A549 (cell line): ENCODE results near the gene SARS2.

Experiments
- CEBPB ChIP-seq, 2 experiments: fragments of >200 bp in 1 of 2; sonication (Bioruptor Twin) in 1 of 2; formaldehyde crosslinking in 1 of 2; IDR thresholded peaks; 2 replicates each; pipeline ENCODE4 v1.6.1; 2012 to 2016
- CHD2 ChIP-seq: fragments of 150-350 bp; IDR thresholded peaks from 2 replicates; pipeline ENCODE4 v1.6.1; 2014; ENCODE audit warnings: low read length; ENCODE audit not compliant: partially characterized antibody
- HOXB5 ChIP-seq: fragments of 250-450 bp; sonication (Bioruptor Pico); IDR thresholded peaks from 2 replicates; pipeline ENCODE4 v1.5.0; 2020; ENCODE audit warnings: mild to moderate bottlenecking, moderate library complexity
- NFE2L2 ChIP-seq: fragments of 150-350 bp; conservative IDR thresholded peaks from 2 replicates; pipeline ENCODE4 v1.6.1; 2014; ENCODE audit warnings: low read length
- NR3C1 ChIP-seq: fragments of >200 bp; sonication (Bioruptor Twin); formaldehyde crosslinking; IDR thresholded peaks from 3 replicates; pipeline ENCODE4 v1.6.1; 2017
- POLR2A ChIP-seq: IDR thresholded peaks from 2 replicates; pipeline ENCODE4 v1.6.1; 2012; ENCODE audit warnings: mild to moderate bottlenecking, low read length
- SMC3 ChIP-seq: fragments of >200 bp; sonication (Bioruptor Twin); formaldehyde crosslinking; IDR thresholded peaks from 3 replicates; pipeline ENCODE4 v1.6.1; 2018; ENCODE audit warnings: inconsistent platforms
- TP53 ChIP-seq: fragments of 250-450 bp; sonication (Bioruptor Pico); IDR thresholded peaks from 2 replicates; pipeline ENCODE4 v1.5.0; 2021; ENCODE audit warnings: mild to moderate bottlenecking, moderate library complexity
- TF ChIP-seq, protein P1 (sequence below): fragments of >200 bp; sonication (Bioruptor Twin); formaldehyde crosslinking; IDR thresholded peaks from 3 replicates; pipeline ENCODE4 v1.5.1; 2016

DNA sequence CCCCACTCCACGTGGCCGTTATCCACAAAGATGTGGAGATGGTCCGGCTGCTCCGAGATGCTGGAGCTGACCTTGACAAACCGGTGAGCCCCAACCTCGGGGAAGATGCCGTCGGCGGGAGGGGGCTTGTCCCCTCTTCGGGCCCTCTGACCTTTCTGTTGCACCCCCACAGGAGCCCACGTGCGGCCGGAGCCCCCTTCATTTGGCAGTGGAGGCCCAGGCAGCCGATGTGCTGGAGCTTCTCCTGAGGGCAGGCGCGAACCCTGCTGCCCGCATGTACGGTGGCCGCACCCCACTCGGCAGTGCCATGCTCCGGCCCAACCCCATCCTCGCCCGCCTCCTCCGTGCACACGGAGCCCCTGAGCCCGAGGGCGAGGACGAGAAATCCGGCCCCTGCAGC lies 23.3 kb downstream of the SARS2 start:
- no peak for TF ChIP-seq NFE2L2
- TF ChIP-seq, protein P1, sequence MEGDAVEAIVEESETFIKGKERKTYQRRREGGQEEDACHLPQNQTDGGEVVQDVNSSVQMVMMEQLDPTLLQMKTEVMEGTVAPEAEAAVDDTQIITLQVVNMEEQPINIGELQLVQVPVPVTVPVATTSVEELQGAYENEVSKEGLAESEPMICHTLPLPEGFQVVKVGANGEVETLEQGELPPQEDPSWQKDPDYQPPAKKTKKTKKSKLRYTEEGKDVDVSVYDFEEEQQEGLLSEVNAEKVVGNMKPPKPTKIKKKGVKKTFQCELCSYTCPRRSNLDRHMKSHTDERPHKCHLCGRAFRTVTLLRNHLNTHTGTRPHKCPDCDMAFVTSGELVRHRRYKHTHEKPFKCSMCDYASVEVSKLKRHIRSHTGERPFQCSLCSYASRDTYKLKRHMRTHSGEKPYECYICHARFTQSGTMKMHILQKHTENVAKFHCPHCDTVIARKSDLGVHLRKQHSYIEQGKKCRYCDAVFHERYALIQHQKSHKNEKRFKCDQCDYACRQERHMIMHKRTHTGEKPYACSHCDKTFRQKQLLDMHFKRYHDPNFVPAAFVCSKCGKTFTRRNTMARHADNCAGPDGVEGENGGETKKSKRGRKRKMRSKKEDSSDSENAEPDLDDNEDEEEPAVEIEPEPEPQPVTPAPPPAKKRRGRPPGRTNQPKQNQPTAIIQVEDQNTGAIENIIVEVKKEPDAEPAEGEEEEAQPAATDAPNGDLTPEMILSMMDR: no peak
- no peak for TF ChIP-seq NR3C1
- no peak for TF ChIP-seq CHD2
- TF ChIP-seq HOXB5 (CRISPR knock-in tag): no peak
- TF ChIP-seq SMC3: no peak
- no peak for TF ChIP-seq POLR2A
- TF ChIP-seq TP53 (CRISPR knock-in tag): no peak
- no peak for TF ChIP-seq CEBPB (IDR thresholded peaks at IDR 0.05)
